ENCODE data around the gene TNC. TPM values are rescaled to one million over a fixed set of nuclear protein-coding genes. Genes with fewer than 3 reads are reported as not detected.

Gene TNC
- total RNA-seq, 3 donors from 2014 or later (not counting 1 experiment from before 2014, with no cell fraction given), result not detected

DNA sequence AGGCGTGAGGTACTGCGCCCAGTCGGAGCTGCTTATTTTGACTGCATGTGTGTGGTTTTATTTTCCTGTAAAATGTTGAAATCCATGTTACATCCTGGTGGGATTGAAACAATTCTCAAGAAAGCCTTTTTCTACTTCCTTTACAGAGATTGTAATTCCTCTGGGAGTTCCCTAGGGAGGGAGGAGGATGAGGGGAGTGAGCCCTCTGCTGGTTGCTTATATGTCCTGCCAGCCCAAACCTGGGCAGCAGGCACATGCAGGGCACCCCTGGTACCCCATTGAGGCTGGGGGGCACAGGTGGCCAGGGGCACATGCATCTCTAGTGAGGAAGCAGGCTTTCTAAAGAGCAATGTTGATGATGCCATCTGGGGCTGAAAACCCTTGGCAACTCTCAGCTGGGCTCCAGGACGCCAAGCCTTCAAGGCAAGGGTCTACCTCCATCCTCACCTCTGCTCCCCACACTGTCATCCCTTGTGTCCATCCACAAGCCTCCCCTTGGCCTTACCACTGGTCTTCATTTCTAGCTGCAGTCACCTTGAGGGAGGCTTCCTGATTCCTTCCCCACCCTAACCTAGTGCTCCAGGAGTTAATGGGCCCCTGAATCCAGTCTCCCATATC, 102.8 kb downstream of the TNC start:
- DNase-seq (peak in 1 of 2 donors; percentile 19), ATAC-seq (no peak)
- 90% methylated on average over 4 of the region's 4 CpGs for WGBS (ENCODE audit: insufficient coverage)
- H3K27ac ChIP-seq (ENCODE audit: low read length), result no peak overlapping the region
- no peaks in the 10 kb centered on the region for H3K27me3 ChIP-seq (ENCODE audit: control insufficient read depth, insufficient read depth, low read length)
- Mint-ChIP-seq H3K27ac (no peak overlapping the region), H3K9me3 (no peaks in the 10 kb centered on the region), H3K4me1 (no peaks in the 10 kb centered on the region), H3K4me3 (no peak overlapping the region), H3K36me3 (no peaks in the 10 kb centered on the region), H3K27me3 (ENCODE audit: low read depth in 2 of 2) (peaks cover 5 to 6% of the 10 kb centered on the region in 2 donors)
- H3K4me3 ChIP-seq (ENCODE audit: low read length), result no peak overlapping the region
- no peaks in the 10 kb centered on the region for H3K4me1 ChIP-seq (ENCODE audit: control insufficient read depth, insufficient read depth, low read length)
- H3K9me3 ChIP-seq (ENCODE audit: control insufficient read depth, insufficient read depth, low read length), result no peaks in the 10 kb centered on the region
- TF ChIP-seq, protein P1, sequence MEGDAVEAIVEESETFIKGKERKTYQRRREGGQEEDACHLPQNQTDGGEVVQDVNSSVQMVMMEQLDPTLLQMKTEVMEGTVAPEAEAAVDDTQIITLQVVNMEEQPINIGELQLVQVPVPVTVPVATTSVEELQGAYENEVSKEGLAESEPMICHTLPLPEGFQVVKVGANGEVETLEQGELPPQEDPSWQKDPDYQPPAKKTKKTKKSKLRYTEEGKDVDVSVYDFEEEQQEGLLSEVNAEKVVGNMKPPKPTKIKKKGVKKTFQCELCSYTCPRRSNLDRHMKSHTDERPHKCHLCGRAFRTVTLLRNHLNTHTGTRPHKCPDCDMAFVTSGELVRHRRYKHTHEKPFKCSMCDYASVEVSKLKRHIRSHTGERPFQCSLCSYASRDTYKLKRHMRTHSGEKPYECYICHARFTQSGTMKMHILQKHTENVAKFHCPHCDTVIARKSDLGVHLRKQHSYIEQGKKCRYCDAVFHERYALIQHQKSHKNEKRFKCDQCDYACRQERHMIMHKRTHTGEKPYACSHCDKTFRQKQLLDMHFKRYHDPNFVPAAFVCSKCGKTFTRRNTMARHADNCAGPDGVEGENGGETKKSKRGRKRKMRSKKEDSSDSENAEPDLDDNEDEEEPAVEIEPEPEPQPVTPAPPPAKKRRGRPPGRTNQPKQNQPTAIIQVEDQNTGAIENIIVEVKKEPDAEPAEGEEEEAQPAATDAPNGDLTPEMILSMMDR (IDR thresholded peaks at IDR 0.05), result no peak
- intact Hi-C loops (cut with micrococcal nuclease), result no loop called here
- H3K36me3 ChIP-seq (ENCODE audit: control insufficient read depth, insufficient read depth, low read length), result no peaks in the 10 kb centered on the region

DNA sequence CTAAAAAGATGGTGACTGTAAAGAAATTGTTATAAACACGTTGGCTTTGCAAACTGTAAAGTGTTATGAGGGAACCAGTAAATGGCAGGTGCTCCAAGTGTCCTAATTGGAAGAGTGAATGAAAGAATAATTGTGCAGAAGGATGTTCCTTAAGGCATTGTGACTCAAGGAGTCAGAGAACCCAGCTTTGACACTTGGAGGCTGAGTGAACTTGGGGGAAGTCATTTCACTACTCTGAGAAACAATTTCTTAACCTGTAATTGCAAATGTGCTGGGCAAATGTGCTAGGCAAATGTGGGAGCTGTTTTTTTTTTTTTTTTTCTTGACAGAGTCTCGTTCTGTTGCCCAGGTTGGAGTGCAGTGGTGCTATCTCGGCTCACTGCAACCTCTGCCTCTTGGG, 103.5 kb downstream of the TNC start:
- TF ChIP-seq, protein P1 (IDR thresholded peaks at IDR 0.05), result no peak
- 70% methylated on average over 3 of the region's 3 CpGs for WGBS (ENCODE audit: insufficient coverage)
- Mint-ChIP-seq H3K4me1 (no peaks in the 10 kb centered on the region), H3K27ac (no peak overlapping the region), H3K36me3 (no peaks in the 10 kb centered on the region), H3K4me3 (no peak overlapping the region), H3K27me3 (ENCODE audit: low read depth in 2 of 2) (peaks cover 6% of the 10 kb centered on the region in 2 donors), H3K9me3 (no peaks in the 10 kb centered on the region)
- peak in 1 of 2 donors; percentile 12 for DNase-seq
- intact Hi-C loops (cut with micrococcal nuclease), result loop anchor here (1.0 to 5.0 kb wide), 4 partner anchors 107 to 352 kb away; no protein-coding TSS in a partner anchor
- Histone ChIP-seq H3K27me3 (ENCODE audit: control insufficient read depth, insufficient read depth, low read length) (no peaks in the 10 kb centered on the region), H3K4me1 (ENCODE audit: control insufficient read depth, insufficient read depth, low read length) (no peaks in the 10 kb centered on the region), H3K4me3 (ENCODE audit: low read length) (no peak overlapping the region), H3K27ac (ENCODE audit: low read length) (no peak overlapping the region), H3K9me3 (ENCODE audit: control insufficient read depth, insufficient read depth, low read length) (no peaks in the 10 kb centered on the region), H3K36me3 (ENCODE audit: control insufficient read depth, insufficient read depth, low read length) (no peaks in the 10 kb centered on the region)
- no peak for ATAC-seq

DNA sequence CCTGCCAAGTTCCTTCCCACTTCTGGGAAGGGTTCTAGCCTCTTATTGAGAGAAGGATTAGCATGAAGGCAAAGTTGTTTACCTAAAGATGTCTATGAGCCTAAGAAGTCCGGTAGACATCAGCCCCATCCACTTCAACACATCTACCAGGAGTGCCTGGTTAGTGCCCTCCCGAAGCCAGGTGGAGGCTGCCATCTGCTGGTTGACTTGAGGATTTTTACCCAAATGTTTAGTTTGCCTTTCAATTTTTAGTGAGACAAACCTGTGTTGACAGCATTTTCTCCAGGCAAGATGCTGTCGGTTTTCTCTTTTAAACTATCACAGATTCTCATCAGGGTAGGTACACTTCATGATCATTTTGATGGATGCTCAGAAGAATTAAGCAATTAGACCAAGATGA, 104.0 kb downstream of the TNC start:
- H3K36me3 Mint-ChIP-seq, result no peaks in the 10 kb centered on the region
- no peak overlapping the region for H3K4me3 ChIP-seq (ENCODE audit: low read length)
- no peaks in the 10 kb centered on the region for H3K27me3 ChIP-seq (ENCODE audit: control insufficient read depth, insufficient read depth, low read length)
- TF ChIP-seq, protein P1 (IDR thresholded peaks at IDR 0.05), result peak; percentile 93
- H3K4me1 Mint-ChIP-seq, result no peaks in the 10 kb centered on the region
- intact Hi-C loops (cut with micrococcal nuclease), result loop anchor here (1.0 to 5.0 kb wide), 4 partner anchors 107 to 352 kb away; no protein-coding TSS in a partner anchor
- DNase-seq (peak; percentile 56 to 90), ATAC-seq (peak; percentile 76 to 85 (median 78))
- H3K4me3 Mint-ChIP-seq, result no peak overlapping the region
- H3K27ac Mint-ChIP-seq, result no peak overlapping the region
- no peaks in the 10 kb centered on the region for H3K9me3 Mint-ChIP-seq
- H3K27me3 Mint-ChIP-seq (ENCODE audit: low read depth in 2 of 2), result peaks cover 6 to 10% of the 10 kb centered on the region in 2 donors
- no peaks in the 10 kb centered on the region for H3K4me1 ChIP-seq (ENCODE audit: control insufficient read depth, insufficient read depth, low read length)
- no peaks in the 10 kb centered on the region for H3K36me3 ChIP-seq (ENCODE audit: control insufficient read depth, insufficient read depth, low read length)
- H3K27ac ChIP-seq (ENCODE audit: low read length), result no peak overlapping the region
- 5% methylated on average over 3 of the region's 3 CpGs for WGBS (ENCODE audit: insufficient coverage)
- H3K9me3 ChIP-seq (ENCODE audit: control insufficient read depth, insufficient read depth, low read length), result no peaks in the 10 kb centered on the region

DNA sequence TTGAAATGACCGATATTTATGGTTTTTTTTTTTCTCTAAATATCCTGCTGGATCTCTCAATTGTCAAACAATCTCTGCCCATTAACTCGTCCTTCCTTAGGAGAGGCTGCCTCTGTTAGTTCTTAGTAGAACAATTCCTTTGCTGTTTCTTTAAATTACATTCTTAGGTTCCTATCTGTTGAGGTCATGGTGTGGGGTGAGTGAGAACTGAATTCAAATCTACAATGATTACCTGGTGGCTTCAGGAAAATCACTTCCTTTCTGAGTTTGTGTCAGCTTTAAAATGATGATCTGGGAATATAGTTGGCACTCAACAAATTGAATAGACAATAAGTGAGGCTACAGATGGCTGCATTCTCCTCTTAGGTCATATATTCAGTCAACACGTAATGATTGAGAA, 105.5 kb downstream of the TNC start:
- Mint-ChIP-seq H3K9me3 (no peaks in the 10 kb centered on the region), H3K4me3 (no peak overlapping the region), H3K27me3 (ENCODE audit: low read depth in 2 of 2) (peaks cover 6 to 12% of the 10 kb centered on the region in 2 donors), H3K36me3 (no peaks in the 10 kb centered on the region), H3K4me1 (no peaks in the 10 kb centered on the region), H3K27ac (no peak overlapping the region)
- no peaks in the 10 kb centered on the region for H3K4me1 ChIP-seq (ENCODE audit: control insufficient read depth, insufficient read depth, low read length)
- no peaks in the 10 kb centered on the region for H3K36me3 ChIP-seq (ENCODE audit: control insufficient read depth, insufficient read depth, low read length)
- no peak for DNase-seq
- intact Hi-C loops (cut with micrococcal nuclease), result loop anchor here (5.0 kb wide), 2 partner anchors 105 to 350 kb away; no protein-coding TSS in a partner anchor
- WGBS (ENCODE audit: insufficient coverage), result 100% methylated on average over 1 of the region's 3 CpGs
- TF ChIP-seq, protein P1 (IDR thresholded peaks at IDR 0.05), result no peak
- ATAC-seq, result no peak
- no peak overlapping the region for H3K4me3 ChIP-seq (ENCODE audit: low read length)
- H3K9me3 ChIP-seq (ENCODE audit: control insufficient read depth, insufficient read depth, low read length), result no peaks in the 10 kb centered on the region
- no peaks in the 10 kb centered on the region for H3K27me3 ChIP-seq (ENCODE audit: control insufficient read depth, insufficient read depth, low read length)
- H3K27ac ChIP-seq (ENCODE audit: low read length), result no peak overlapping the region
